ENCODE results near the gene CPE.
A peak's percentile ranks its signal among the peaks of the same experiment; 100 is the strongest.
"Not testable (repeated sequence)": the region's sequence is repeated elsewhere in the genome, so short reads cannot be mapped to it uniquely, and the experiment has no call there.

CPE gene

DNA sequence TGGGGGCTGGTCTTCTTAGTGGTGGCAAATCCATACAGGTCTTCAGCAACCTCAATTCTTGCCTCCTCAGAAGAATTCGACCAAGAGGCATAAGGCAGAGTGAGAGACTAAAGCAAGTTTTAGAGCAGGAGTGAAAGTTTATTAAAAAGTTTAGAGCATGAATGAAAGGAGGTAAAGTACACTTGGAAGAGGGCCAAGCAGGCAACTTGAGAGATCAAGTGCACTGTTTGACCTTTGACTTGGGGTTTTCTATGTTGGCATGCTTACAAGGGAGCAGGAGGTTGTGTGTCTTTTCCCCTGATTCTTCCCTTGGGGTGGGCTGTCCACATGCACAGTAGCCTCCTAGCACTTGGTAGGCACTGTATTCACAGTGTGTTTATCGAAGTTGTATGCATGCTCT, 91.2 kb downstream of the CPE start:
- DNase-seq: no peak

- no peak for DNase-seq
Measured at GRCh38 chr4:165472943-165473676, 94.3 kb downstream of the CPE start.

DNA sequence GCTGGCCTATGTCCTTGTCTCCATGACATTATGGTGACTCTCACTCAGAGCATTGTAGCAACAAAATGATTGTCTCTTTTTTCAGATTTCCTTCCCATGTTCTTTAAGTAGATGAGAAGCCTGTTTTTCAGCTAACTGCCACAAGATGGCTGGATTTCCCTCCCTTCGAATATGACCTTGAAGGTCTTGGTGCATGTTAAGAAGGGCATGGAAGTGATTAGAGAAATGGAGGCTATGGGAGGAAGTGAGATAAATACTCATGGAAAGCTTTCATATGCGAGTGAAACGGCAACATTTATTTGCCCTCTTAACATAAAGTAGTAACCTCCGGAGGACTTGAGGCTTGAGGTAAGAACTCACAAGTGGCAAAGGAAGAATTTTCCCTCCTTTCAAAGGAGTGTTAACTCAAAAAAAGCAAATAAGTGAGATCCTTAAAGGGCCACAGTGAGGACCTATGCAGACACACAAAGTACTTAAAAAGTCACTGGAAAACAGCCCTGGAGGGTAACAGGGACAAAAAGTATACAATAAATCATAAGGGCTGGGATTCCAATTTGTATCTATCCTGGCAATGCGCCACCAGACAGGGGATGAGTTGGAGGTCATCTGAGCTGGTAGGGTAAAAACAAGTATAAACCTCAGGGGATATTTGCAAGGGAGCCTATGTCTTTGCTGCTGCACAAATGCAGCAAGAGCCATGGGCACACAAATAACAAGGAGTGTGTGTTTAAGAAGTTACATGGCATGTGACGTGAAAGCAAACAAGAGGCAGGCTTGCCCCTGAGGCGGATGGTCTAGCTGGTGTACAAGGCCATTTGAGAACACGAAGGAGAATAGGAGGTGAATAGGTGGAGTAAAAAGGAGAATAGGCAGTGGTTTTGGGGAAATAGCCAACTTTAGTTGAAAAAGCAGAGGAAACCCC, 96.2 kb downstream of the CPE start:
- DNase-seq: no peak

GRCh38 chr4:165475706-165476070, 96.9 kb downstream of the CPE start:
- DNase-seq: no peak

GRCh38 chr4:165476214-165477098, 97.6 kb downstream of the CPE start:
- DNase-seq: peak; percentile 27

DNA sequence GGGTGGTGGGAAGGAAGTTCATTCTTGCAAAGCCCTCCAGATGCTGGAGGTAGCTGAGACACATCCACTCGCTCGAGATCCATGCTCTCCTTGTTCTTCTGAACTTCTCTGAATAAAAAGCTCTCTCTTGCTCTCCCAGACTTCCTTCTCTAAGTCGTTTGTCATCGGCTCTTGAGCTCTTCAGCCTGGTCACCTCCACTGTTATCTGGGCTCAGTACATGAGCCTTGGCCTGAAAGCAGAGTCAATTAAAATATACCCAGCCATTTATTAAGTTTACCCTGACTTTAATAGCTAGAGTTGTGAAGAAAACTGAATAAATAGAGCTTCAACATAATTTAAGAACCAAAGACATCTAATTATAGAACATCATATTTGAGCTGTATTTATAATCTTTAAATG, 99.0 kb downstream of the CPE start:
- no peak for DNase-seq

DNA sequence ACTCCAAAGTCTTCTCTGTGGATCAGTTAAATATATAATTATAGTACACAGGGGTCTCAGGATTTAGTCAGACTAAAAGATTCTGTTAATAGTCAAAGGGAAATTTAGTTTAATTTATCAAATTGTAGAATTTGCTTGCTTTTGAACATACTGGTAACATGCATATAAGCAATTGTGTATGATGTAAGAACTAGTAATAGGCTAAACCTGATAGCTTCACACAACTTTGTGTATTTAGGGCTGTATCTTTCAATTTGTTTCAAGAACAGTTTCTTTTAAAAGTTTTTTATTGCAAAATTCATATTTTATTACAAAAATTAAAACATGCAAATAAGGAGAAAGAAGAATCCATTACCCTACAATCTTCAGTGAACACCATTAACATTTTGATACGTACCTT, 99.5 kb downstream of the CPE start:
- no peak for DNase-seq

GRCh38 chr4:165481053-165481835, 102.4 kb downstream of the CPE start:
- DNase-seq: peak; percentile 20

DNA sequence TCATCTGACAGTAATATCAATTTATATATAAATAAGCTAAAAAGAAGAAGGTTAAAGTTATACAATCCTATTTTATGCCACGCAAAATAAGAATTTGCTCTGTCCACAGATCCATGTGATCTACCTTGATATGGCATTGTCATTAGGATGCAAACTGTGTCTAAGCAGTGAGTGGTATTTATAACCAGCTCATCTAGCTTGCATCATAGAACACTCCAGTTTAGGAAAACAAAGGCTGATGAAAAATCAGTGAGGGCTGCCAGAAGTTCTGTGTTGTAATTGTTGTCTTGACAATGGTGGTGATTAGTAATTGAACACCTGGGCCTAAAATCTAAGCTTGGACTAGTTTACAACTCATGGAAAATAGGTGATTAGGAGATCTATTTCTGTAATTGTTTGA, 111.0 kb downstream of the CPE start:
- no peak for DNase-seq

DNA sequence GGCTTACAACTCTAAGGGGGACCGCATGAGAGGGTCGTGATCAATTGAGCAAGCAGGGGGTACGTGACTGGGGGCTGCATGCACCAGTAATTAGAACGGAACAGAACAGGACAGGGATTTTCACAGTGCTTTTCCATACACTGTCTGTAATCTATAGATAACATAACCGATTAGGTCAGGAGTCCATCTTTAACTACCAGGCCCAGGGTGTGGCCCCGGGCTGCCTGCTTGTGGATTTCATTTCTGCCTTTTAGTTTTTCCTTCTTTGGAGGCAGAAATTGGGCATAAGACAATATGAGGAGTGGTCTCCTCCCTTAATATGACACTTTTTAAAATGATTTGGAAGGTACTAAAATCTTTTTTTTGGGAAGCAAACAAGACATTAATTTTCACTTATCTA, 113.8 kb downstream of the CPE start:
- not testable (repeated sequence) for DNase-seq

GRCh38 chr4:165493359-165493758, 114.6 kb downstream of the CPE start:
- peak; percentile 64 for DNase-seq

DNA sequence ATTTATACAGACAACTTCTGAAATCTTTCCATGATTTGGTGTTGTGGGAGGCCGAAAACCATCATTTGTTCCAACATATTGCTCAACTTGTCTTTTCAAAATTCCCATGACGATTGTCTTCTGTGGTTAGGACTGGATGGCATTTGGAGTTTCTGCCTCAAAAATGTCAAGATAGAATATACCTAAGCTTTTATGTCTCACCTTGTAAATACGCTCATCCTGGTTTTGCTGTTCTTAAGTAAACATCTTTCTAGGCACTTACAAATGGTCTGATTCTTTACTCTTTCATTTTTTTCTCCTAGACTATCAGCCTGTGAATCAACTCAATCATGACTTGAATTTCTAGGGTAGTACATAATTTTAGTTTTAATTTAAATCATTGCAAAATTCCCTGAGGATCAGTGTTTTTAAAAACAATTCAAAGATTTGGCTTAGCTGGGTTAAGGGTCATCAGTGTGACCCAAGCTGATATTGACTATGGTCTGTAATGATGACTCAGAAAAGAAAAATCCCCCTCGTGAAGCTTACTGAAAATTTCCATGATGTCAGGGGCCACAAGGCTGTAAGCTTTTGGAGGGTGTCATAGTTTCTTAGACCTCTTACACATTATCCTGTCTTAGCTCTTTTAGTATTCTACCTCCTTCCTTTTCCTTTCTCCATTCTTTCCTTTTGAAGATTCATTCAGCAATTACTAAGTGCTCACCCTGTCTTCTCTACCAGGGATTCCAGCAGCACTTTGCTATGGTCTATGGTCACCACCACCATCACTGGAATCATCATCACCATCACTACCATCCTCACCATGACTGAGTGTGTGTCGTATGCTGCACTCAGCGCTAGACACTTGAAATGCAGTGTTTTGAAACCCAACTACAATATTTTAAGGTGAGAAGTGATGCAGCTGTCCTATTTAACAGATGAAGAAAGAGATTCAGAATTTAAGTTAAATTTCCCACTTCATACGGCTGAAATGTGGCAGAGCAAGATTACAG, 124.4 kb downstream of the CPE start:
- DNase-seq: peak; percentile 36

DNA sequence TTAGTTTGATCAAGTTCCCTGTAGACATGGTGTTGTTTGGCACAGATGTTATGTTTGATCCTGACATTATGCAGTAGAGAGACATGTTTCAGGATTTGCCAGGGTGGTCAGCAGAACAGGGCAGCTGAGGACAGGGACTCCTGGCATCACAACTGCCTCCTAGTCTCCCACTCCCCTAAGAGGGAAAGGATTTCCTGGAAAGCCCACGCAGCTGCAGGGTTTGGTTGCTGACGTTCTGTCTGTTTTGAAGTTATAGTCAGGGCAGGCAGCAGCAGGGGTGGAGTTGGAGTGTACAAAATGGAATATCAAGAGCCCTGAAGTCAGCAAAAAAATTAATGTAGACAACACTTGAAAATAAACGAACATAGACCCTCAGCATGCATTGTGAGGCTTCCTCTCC, 125.4 kb downstream of the CPE start:
- no peak for DNase-seq

GRCh38 chr4:165505958-165506837, 127.4 kb downstream of the CPE start:
- peak; percentile 41 for DNase-seq

- no peak for DNase-seq
Measured at GRCh38 chr4:165506849-165507248, 128.0 kb downstream of the CPE start.

DNA sequence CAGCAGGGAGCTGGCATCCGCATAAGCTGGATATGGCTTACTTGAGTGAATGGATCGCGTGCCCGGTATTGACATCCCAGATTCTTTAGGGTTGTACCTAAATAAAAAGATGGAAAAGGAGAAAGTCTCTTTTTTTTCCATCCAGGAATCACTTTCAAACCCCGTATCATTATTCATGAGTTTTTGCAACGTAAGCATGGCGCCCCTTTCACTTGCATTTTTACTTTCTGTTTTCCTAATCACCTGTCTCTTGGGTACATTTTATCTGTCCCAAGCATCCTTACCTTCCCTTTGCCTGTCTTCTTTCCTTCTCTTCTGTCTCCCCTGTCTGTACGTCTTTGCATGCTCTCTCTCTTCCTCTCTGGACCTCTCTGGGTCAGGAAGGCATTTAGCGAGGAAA, 128.6 kb downstream of the CPE start:
- no peak for DNase-seq

GRCh38 chr4:165508372-165509120, 129.7 kb downstream of the CPE start:
- no peak for DNase-seq

- DNase-seq: no peak
Measured at GRCh38 chr4:165512424-165512823, 133.6 kb downstream of the CPE start.

DNA sequence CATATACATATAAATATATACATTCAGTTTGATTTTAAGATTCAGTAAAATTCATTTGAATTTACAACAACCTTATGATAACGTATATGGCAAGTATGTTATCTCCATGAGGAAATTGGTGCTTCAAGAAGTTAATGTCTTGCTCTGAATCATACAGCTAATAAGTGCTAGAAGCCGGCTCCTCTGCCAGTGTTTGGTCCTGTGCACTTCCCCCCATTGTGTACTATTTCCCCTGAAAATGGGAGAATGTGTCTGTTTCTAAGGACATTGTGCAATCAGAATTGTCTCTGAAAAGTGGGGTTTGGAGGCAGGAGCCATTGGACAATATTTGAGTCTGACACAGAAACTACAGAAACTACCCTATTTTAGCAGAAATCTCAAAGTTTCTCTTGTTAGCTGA, 135.9 kb downstream of the CPE start:
- DNase-seq: no peak

Data from fibroblast of skin of back (primary cell).